ENCODE results near the gene DPP8.

DPP8 gene

GRCh38 chr15:65410972-65411371 is 106.5 kb downstream of the DPP8 start:
- Histone ChIP-seq H3K9ac (ENCODE audit: low read length) (no peak overlapping the region), H3K4me3 (ENCODE audit: low read length) (no peak overlapping the region), H3K36me3 (ENCODE audit: control insufficient read depth, low read depth, low read length) (no peaks in the 10 kb centered on the region), H3K9me3 (ENCODE audit: control insufficient read depth, low read depth, low read length) (no peaks in the 10 kb centered on the region), H3K4me1 (ENCODE audit: control insufficient read depth, low read depth, low read length) (peaks cover 45% of the 10 kb centered on the region), H3K27ac (ENCODE audit: low read length) (no peak overlapping the region), H3K27me3 (ENCODE audit: control insufficient read depth, insufficient read depth, low read length) (no peaks in the 10 kb centered on the region)

DNA sequence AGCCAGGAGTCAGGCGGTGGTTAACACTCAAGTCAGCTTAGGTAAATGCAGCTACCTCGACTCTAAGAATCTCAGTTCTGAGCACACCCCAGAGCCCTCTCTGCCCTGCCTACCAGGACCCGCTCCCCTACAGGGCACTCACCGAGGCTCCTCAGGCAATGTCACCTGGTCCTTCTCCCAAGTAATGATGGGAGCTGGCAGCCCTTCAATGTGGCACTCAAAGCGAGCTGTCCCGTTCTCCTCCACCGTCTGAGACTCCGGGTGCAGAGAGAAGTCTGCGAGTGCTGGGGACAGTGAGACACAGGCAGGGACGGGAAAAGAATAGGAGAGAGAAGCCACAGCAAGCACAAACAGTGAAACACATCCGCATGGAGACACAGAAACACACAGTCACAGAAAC is 107.5 kb downstream of the DPP8 start:
- H3K9ac ChIP-seq (ENCODE audit: low read length) = no peak overlapping the region
- H3K27me3 ChIP-seq (ENCODE audit: control insufficient read depth, insufficient read depth, low read length) = no peaks in the 10 kb centered on the region
- peaks cover 37% of the 10 kb centered on the region for H3K4me1 ChIP-seq (ENCODE audit: control insufficient read depth, low read depth, low read length)

DNA sequence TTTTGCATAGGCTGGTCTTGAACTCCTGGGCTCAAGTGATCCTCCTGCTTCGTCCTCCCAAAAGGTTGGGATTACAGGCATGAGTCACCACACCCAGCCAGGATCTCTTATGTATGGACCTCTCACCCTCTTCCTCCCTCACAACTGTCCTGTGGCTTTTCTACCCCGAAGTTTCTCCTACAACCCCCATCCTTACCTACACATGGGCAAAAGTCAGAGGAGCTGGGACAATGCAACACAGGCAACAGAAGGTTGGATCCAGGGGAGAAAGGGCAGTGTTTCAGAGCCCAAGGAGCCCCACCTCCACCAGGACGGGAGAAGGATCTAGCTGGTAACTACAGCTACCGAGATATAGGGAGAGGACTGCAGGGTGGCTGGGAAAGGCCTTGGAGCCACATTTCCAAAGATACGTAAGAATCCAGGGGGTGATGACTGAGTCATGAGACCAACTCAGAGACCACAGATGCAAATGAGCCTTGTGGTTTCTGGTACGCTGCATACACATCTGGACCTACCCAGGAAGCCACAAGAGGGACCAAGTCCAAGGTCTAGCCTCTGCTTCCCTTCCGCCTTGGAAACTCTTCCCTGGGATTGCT is 108.4 kb downstream of the DPP8 start:
- Histone ChIP-seq H3K27me3 (ENCODE audit: control insufficient read depth, insufficient read depth, low read length) (no peaks in the 10 kb centered on the region), H3K4me1 (ENCODE audit: control insufficient read depth, low read depth, low read length) (peaks cover 28% of the 10 kb centered on the region), H3K9me3 (ENCODE audit: control insufficient read depth, low read depth, low read length) (no peaks in the 10 kb centered on the region), H3K9ac (ENCODE audit: low read length) (no peak overlapping the region), H3K4me3 (ENCODE audit: low read length) (no peak overlapping the region), H3K36me3 (ENCODE audit: control insufficient read depth, low read depth, low read length) (no peaks in the 10 kb centered on the region), H3K27ac (ENCODE audit: low read length) (no peak overlapping the region)

More for the DNA sequence above, 107.5 kb downstream of the DPP8 start:
- H3K9me3 ChIP-seq (ENCODE audit: control insufficient read depth, low read depth, low read length) = no peaks in the 10 kb centered on the region
- no peak overlapping the region for H3K27ac ChIP-seq (ENCODE audit: low read length)
- no peaks in the 10 kb centered on the region for H3K36me3 ChIP-seq (ENCODE audit: control insufficient read depth, low read depth, low read length)
- H3K4me3 ChIP-seq (ENCODE audit: low read length) = no peak overlapping the region

DNA sequence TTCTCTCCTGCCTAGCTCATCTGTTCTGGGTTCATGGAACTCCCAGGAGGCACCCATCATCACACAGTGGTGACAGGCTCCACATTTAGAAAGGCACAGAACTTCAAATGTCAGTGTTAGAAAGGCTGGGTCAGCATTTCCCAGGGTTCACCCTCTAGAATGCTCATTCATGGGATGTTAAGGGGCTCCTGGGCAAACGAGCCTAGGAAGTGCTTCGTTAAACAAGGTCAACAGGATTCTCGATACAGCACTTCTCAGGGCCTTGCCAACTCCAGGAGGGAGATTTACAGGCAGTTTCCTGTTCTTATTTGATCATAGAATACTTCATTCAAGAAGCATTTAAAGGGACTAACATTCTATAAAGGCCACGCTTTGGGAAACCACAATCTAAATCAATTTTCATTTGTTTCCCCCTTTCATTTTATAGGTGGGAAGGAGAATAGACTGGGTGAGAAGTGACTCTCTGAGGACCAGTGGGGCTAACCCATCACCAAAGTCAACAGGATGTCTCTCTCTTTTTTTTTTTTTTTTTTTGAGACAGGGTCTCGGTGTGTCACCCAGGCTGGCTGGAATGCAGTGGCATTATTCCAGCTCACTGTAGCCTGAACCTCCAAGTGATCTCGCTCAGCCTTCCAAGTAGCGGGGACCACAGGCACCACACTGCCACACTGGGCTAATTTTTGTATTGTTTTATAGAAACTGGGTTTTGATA is 109.0 kb downstream of the DPP8 start:
- peaks cover 25% of the 10 kb centered on the region for H3K4me1 ChIP-seq (ENCODE audit: control insufficient read depth, low read depth, low read length)
- no peak overlapping the region for H3K27ac ChIP-seq (ENCODE audit: low read length)
- no peaks in the 10 kb centered on the region for H3K36me3 ChIP-seq (ENCODE audit: control insufficient read depth, low read depth, low read length)
- H3K4me3 ChIP-seq (ENCODE audit: low read length) = no peak overlapping the region
- no peaks in the 10 kb centered on the region for H3K27me3 ChIP-seq (ENCODE audit: control insufficient read depth, insufficient read depth, low read length)
- H3K9me3 ChIP-seq (ENCODE audit: control insufficient read depth, low read depth, low read length) = no peaks in the 10 kb centered on the region
- H3K9ac ChIP-seq (ENCODE audit: low read length) = no peak overlapping the region

DNA sequence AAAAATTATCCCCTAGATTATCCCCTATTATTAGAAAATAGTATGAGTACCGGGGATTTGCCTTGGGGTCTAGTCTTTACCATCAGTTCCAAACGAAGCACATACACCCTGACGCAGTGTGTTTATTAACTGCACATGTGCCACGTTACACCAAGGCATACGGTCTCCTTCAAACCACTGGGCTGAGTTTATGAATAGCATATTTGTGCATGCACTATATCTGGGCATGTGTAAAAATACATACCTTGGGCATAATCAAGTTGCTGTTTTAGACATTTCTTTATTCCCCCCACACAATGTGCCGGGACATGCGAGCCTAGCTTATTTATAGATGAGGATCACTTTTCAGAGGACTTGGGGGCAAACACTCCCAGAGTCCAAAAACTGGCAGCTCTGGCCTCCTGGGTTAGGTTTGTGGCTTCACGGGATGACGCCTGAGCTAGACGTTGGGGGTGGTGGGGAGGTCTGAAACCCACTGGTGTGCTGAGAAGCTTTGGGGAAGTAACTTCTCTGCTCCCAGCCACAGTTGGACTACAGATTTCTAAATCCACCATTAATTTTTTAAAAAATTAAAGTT is 111.0 kb downstream of the DPP8 start:
- no peak overlapping the region for H3K27ac ChIP-seq (ENCODE audit: low read length)
- no peaks in the 10 kb centered on the region for H3K9me3 ChIP-seq (ENCODE audit: control insufficient read depth, low read depth, low read length)
- H3K4me1 ChIP-seq (ENCODE audit: control insufficient read depth, low read depth, low read length) = peaks cover 20% of the 10 kb centered on the region

GRCh38 chr15:65405791-65406423 is 111.6 kb downstream of the DPP8 start:
- Histone ChIP-seq H3K4me3 (ENCODE audit: low read length) (no peak overlapping the region), H3K27me3 (ENCODE audit: control insufficient read depth, insufficient read depth, low read length) (no peaks in the 10 kb centered on the region), H3K27ac (ENCODE audit: low read length) (no peak overlapping the region), H3K36me3 (ENCODE audit: control insufficient read depth, low read depth, low read length) (no peaks in the 10 kb centered on the region), H3K9ac (ENCODE audit: low read length) (no peak overlapping the region), H3K9me3 (ENCODE audit: control insufficient read depth, low read depth, low read length) (no peaks in the 10 kb centered on the region), H3K4me1 (ENCODE audit: control insufficient read depth, low read depth, low read length) (peaks cover 20% of the 10 kb centered on the region)

More for the DNA sequence above, 111.0 kb downstream of the DPP8 start:
- H3K36me3 ChIP-seq (ENCODE audit: control insufficient read depth, low read depth, low read length) = no peaks in the 10 kb centered on the region
- H3K27me3 ChIP-seq (ENCODE audit: control insufficient read depth, insufficient read depth, low read length) = no peaks in the 10 kb centered on the region
- H3K9ac ChIP-seq (ENCODE audit: low read length) = no peak overlapping the region
- no peak overlapping the region for H3K4me3 ChIP-seq (ENCODE audit: low read length)

DNA sequence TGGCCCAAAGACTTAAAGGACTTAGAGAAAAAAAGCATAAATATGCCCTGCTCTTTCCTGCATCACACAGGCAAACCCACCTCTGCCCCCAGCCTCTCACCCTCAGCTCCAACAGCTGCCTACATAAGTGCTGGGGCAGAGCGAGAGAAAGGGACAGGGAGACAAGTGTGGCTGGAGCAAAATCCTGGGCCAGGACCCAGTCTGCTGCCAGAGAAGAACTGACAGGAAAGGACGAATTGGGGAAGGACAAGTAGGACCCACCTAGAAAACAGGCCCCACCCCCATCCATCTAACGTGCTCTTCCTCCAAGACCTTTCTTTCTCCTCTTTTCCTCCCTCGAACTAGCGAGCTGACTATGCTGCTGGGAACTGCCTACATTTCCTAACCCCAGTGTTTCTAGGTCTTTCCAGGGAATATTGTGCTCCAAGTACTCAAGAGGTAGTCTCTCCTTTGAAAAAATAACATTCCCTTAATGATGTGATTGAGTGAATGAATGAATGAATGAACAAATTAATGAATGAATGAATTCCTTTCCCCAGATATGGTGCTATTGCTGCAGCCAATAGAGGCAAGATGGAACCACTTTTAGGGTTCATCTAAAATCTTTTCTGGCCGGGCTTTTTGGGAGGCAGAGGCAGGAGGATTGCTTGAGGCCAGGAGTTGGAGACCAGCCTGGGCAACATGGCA is 113.2 kb downstream of the DPP8 start:
- H3K27ac ChIP-seq (ENCODE audit: low read length) = no peak overlapping the region
- no peaks in the 10 kb centered on the region for H3K36me3 ChIP-seq (ENCODE audit: control insufficient read depth, low read depth, low read length)
- H3K4me3 ChIP-seq (ENCODE audit: low read length) = no peak overlapping the region
- no peak overlapping the region for H3K9ac ChIP-seq (ENCODE audit: low read length)
- peaks cover 18% of the 10 kb centered on the region for H3K4me1 ChIP-seq (ENCODE audit: control insufficient read depth, low read depth, low read length)
- H3K27me3 ChIP-seq (ENCODE audit: control insufficient read depth, insufficient read depth, low read length) = no peaks in the 10 kb centered on the region
- no peaks in the 10 kb centered on the region for H3K9me3 ChIP-seq (ENCODE audit: control insufficient read depth, low read depth, low read length)

GRCh38 chr15:65402961-65403360 is 114.5 kb downstream of the DPP8 start:
- H3K27me3 ChIP-seq (ENCODE audit: control insufficient read depth, insufficient read depth, low read length) = peaks cover 1% of the 10 kb centered on the region
- no peaks in the 10 kb centered on the region for H3K9me3 ChIP-seq (ENCODE audit: control insufficient read depth, low read depth, low read length)
- peaks cover 18% of the 10 kb centered on the region for H3K4me1 ChIP-seq (ENCODE audit: control insufficient read depth, low read depth, low read length)
- no peak overlapping the region for H3K27ac ChIP-seq (ENCODE audit: low read length)
- H3K4me3 ChIP-seq (ENCODE audit: low read length) = no peak overlapping the region
- no peak overlapping the region for H3K9ac ChIP-seq (ENCODE audit: low read length)
- no peaks in the 10 kb centered on the region for H3K36me3 ChIP-seq (ENCODE audit: control insufficient read depth, low read depth, low read length)

- Histone ChIP-seq H3K36me3 (ENCODE audit: control insufficient read depth, low read depth, low read length) (no peaks in the 10 kb centered on the region), H3K9ac (ENCODE audit: low read length) (peak overlapping the region; percentile 48), H3K27ac (ENCODE audit: low read length) (no peak overlapping the region)
Observed at GRCh38 chr15:65401611-65402240, 115.8 kb downstream of the DPP8 start.

GRCh38 chr15:65400760-65401610 is 116.5 kb downstream of the DPP8 start:
- Histone ChIP-seq H3K9ac (ENCODE audit: low read length) (peak overlapping the region; percentile 48), H3K4me3 (ENCODE audit: low read length) (peak overlapping the region; percentile 25), H3K9me3 (ENCODE audit: control insufficient read depth, low read depth, low read length) (no peaks in the 10 kb centered on the region), H3K36me3 (ENCODE audit: control insufficient read depth, low read depth, low read length) (no peaks in the 10 kb centered on the region), H3K27me3 (ENCODE audit: control insufficient read depth, insufficient read depth, low read length) (peaks cover 20% of the 10 kb centered on the region), H3K27ac (ENCODE audit: low read length) (peak overlapping the region; percentile 43), H3K4me1 (ENCODE audit: control insufficient read depth, low read depth, low read length) (peaks cover 18% of the 10 kb centered on the region)

More at GRCh38 chr15:65401611-65402240, 115.8 kb downstream of the DPP8 start:
- Histone ChIP-seq H3K27me3 (ENCODE audit: control insufficient read depth, insufficient read depth, low read length) (peaks cover 14% of the 10 kb centered on the region), H3K4me3 (ENCODE audit: low read length) (no peak overlapping the region), H3K9me3 (ENCODE audit: control insufficient read depth, low read depth, low read length) (no peaks in the 10 kb centered on the region), H3K4me1 (ENCODE audit: control insufficient read depth, low read depth, low read length) (peaks cover 18% of the 10 kb centered on the region)

Measured in iPS-18a (cell line).